BLaER1 treated with 17β-estradiol and CSF1 and Interleukin-3, amounts not matched to agents 10 nM and 100 nM (cell line): ENCODE data around the gene GALNTL6.
A peak's percentile ranks its signal among the peaks of the same experiment; 100 is the strongest.

Experiments
- H3K27ac ChIP-seq, 11 experiments: shearing (Covaris generic); formaldehyde crosslinking; 2 replicates each; pipeline ENCODE4 v1.8.1; 2022
- H3K27me3 ChIP-seq, 11 experiments: shearing (Covaris generic); formaldehyde crosslinking; 2 replicates each; pipeline ENCODE4 v1.8.1; 2022
- H3K36me3 ChIP-seq, 11 experiments: shearing (Covaris generic); formaldehyde crosslinking; 2 replicates each; pipeline ENCODE4 v1.8.1; 2022
- H3K4me1 ChIP-seq, 10 experiments: shearing (Covaris generic); formaldehyde crosslinking; 2 replicates each; pipeline ENCODE4 v1.8.1; 2022
- H3K4me2 ChIP-seq, 11 experiments: shearing (Covaris generic); formaldehyde crosslinking; 2 replicates each; pipeline ENCODE4 v1.8.1; 2022
- H3K4me3 ChIP-seq, 10 experiments: shearing (Covaris generic); formaldehyde crosslinking; 2 replicates each; pipeline ENCODE4 v1.8.1; 2022
- H3K9ac ChIP-seq, 11 experiments: shearing (Covaris generic); formaldehyde crosslinking; 2 replicates each; pipeline ENCODE4 v1.8.1; 2022
- H3K9me3 ChIP-seq, 11 experiments: shearing (Covaris generic); formaldehyde crosslinking; replicated peaks in 1 of 11; 2 replicates each; pipeline ENCODE4 v1.8.1; 2022
- H4K20me1 ChIP-seq, 11 experiments: shearing (Covaris generic); formaldehyde crosslinking; 2 replicates each; pipeline ENCODE4 v1.8.1; 2022
- Cebpa-rat ChIP-seq, 11 experiments: shearing (Covaris generic); IDR thresholded peaks; 2 replicates each; pipeline ENCODE4 v1.8.1; 2022

Gene GALNTL6

GRCh38 chr4:171851295-171851694 lies 38.1 kb downstream of the GALNTL6 start:
- Histone ChIP-seq H4K20me1 (no peaks in the 10 kb centered on the region), H3K27me3 (no peaks in the 10 kb centered on the region), H3K4me3 (no peak overlapping the region), H3K36me3 (no peaks in the 10 kb centered on the region), H3K9ac (no peak overlapping the region), H3K4me2 (no peak overlapping the region), H3K9me3 (no peaks in the 10 kb centered on the region), H3K27ac (no peak overlapping the region), H3K4me1 (no peaks in the 10 kb centered on the region)
- no peak for TF ChIP-seq Cebpa-rat (IDR thresholded peaks at IDR 0.05)

GRCh38 chr4:171857302-171858012 lies 44.3 kb downstream of the GALNTL6 start:
- Histone ChIP-seq H4K20me1 (no peaks in the 10 kb centered on the region), H3K9ac (no peak overlapping the region), H3K27me3 (no peaks in the 10 kb centered on the region), H3K36me3 (no peaks in the 10 kb centered on the region), H3K9me3 (no peaks in the 10 kb centered on the region), H3K27ac (no peak overlapping the region), H3K4me2 (no peak overlapping the region), H3K4me3 (no peak overlapping the region), H3K4me1 (no peaks in the 10 kb centered on the region)
- no peak for TF ChIP-seq Cebpa-rat (IDR thresholded peaks at IDR 0.05)

GRCh38 chr4:171875291-171875690 lies 62.1 kb downstream of the GALNTL6 start:
- H3K9ac ChIP-seq, result no peak overlapping the region
- no peak overlapping the region for H3K4me2 ChIP-seq
- H3K27ac ChIP-seq, result no peak overlapping the region
- H3K4me3 ChIP-seq, result no peak overlapping the region
- peaks cover 0 to 3% (median 0%) of the 10 kb centered on the region in 11 experiments; a peak in 1 of 22 replicates for H3K9me3 ChIP-seq
- no peaks in the 10 kb centered on the region for H3K27me3 ChIP-seq
- H4K20me1 ChIP-seq, result no peaks in the 10 kb centered on the region
- H3K4me1 ChIP-seq, result peaks cover 0 to 16% (median 6%) of the 10 kb centered on the region in 10 experiments; a peak in 11 of 20 replicates
- no peaks in the 10 kb centered on the region for H3K36me3 ChIP-seq
- TF ChIP-seq Cebpa-rat (IDR thresholded peaks at IDR 0.05), result no peak

GRCh38 chr4:171876636-171877035 lies 63.4 kb downstream of the GALNTL6 start:
- Histone ChIP-seq H3K9me3 (peaks cover 0 to 3% (median 0%) of the 10 kb centered on the region in 11 experiments; a peak in 1 of 22 replicates), H3K27ac (no peak overlapping the region), H3K4me1 (peaks cover 0 to 21% (median 10%) of the 10 kb centered on the region in 10 experiments; a peak in 11 of 20 replicates), H4K20me1 (no peaks in the 10 kb centered on the region), H3K27me3 (no peaks in the 10 kb centered on the region), H3K4me2 (no peak overlapping the region), H3K9ac (no peak overlapping the region), H3K36me3 (no peaks in the 10 kb centered on the region), H3K4me3 (no peak overlapping the region)
- no peak for TF ChIP-seq Cebpa-rat (IDR thresholded peaks at IDR 0.05)

GRCh38 chr4:171880136-171880535 lies 66.9 kb downstream of the GALNTL6 start:
- peaks cover 0 to 3% (median 0%) of the 10 kb centered on the region in 11 experiments; a peak in 1 of 22 replicates for H3K9me3 ChIP-seq
- peaks cover 0 to 21% (median 10%) of the 10 kb centered on the region in 10 experiments; a peak in 11 of 20 replicates for H3K4me1 ChIP-seq
- H4K20me1 ChIP-seq, result no peaks in the 10 kb centered on the region
- peak overlapping the region in 8 of 11 experiments; percentile 11 to 55 (median 36); a peak in 12 of 22 replicates for H3K4me2 ChIP-seq
- H3K27ac ChIP-seq, result peak overlapping the region in 1 of 11 experiments; percentile 29; a peak in 1 of 22 replicates
- no peak for TF ChIP-seq Cebpa-rat (IDR thresholded peaks at IDR 0.05)
- H3K4me3 ChIP-seq, result no peak overlapping the region
- no peaks in the 10 kb centered on the region for H3K27me3 ChIP-seq
- no peaks in the 10 kb centered on the region for H3K36me3 ChIP-seq
- no peak overlapping the region for H3K9ac ChIP-seq

GRCh38 chr4:171889681-171890080 lies 76.5 kb downstream of the GALNTL6 start:
- no peak for TF ChIP-seq Cebpa-rat (IDR thresholded peaks at IDR 0.05)
- no peak overlapping the region for H3K27ac ChIP-seq

GRCh38 chr4:171891038-171891437 lies 77.8 kb downstream of the GALNTL6 start:
- H3K4me3 ChIP-seq, result no peak overlapping the region
- H3K9ac ChIP-seq, result no peak overlapping the region
- no peaks in the 10 kb centered on the region for H3K36me3 ChIP-seq
- H3K9me3 ChIP-seq, result no peaks in the 10 kb centered on the region
- H3K4me2 ChIP-seq, result no peak overlapping the region
- no peaks in the 10 kb centered on the region for H3K27me3 ChIP-seq
- TF ChIP-seq Cebpa-rat (IDR thresholded peaks at IDR 0.05), result no peak
- H3K27ac ChIP-seq, result no peak overlapping the region
- H3K4me1 ChIP-seq, result no peaks in the 10 kb centered on the region
- H4K20me1 ChIP-seq, result no peaks in the 10 kb centered on the region

More at GRCh38 chr4:171889681-171890080, 76.5 kb downstream of the GALNTL6 start:
- no peak overlapping the region for H3K4me3 ChIP-seq
- H3K27me3 ChIP-seq, result no peaks in the 10 kb centered on the region
- H3K9me3 ChIP-seq, result no peaks in the 10 kb centered on the region
- H3K36me3 ChIP-seq, result no peaks in the 10 kb centered on the region
- H3K4me1 ChIP-seq, result no peaks in the 10 kb centered on the region
- H4K20me1 ChIP-seq, result no peaks in the 10 kb centered on the region
- H3K4me2 ChIP-seq, result no peak overlapping the region
- H3K9ac ChIP-seq, result no peak overlapping the region

- Histone ChIP-seq H4K20me1 (no peaks in the 10 kb centered on the region), H3K36me3 (no peaks in the 10 kb centered on the region), H3K4me2 (no peak overlapping the region), H3K9me3 (peaks cover 0 to 11% (median 6%) of the 10 kb centered on the region in 11 experiments; a peak in 14 of 22 replicates), H3K27me3 (no peaks in the 10 kb centered on the region), H3K4me1 (no peaks in the 10 kb centered on the region), H3K4me3 (no peak overlapping the region), H3K27ac (no peak overlapping the region), H3K9ac (no peak overlapping the region)
- no peak for TF ChIP-seq Cebpa-rat (IDR thresholded peaks at IDR 0.05)
Observed at GRCh38 chr4:171896426-171896825, 83.2 kb downstream of the GALNTL6 start.

GRCh38 chr4:171919314-171919713 lies 106.1 kb downstream of the GALNTL6 start:
- no peak overlapping the region for H3K4me2 ChIP-seq

GRCh38 chr4:171920901-171921300 lies 107.7 kb downstream of the GALNTL6 start:
- Histone ChIP-seq H3K36me3 (no peaks in the 10 kb centered on the region), H3K27me3 (no peaks in the 10 kb centered on the region), H3K27ac (no peak overlapping the region), H3K4me3 (no peak overlapping the region), H3K4me1 (no peaks in the 10 kb centered on the region), H3K9me3 (no peaks in the 10 kb centered on the region), H4K20me1 (no peaks in the 10 kb centered on the region), H3K4me2 (no peak overlapping the region), H3K9ac (no peak overlapping the region)
- TF ChIP-seq Cebpa-rat (IDR thresholded peaks at IDR 0.05), result no peak

More at GRCh38 chr4:171919314-171919713, 106.1 kb downstream of the GALNTL6 start:
- no peak for TF ChIP-seq Cebpa-rat (IDR thresholded peaks at IDR 0.05)
- Histone ChIP-seq H3K4me3 (no peak overlapping the region), H3K36me3 (no peaks in the 10 kb centered on the region), H4K20me1 (no peaks in the 10 kb centered on the region), H3K4me1 (no peaks in the 10 kb centered on the region), H3K9me3 (no peaks in the 10 kb centered on the region), H3K27me3 (no peaks in the 10 kb centered on the region), H3K9ac (no peak overlapping the region), H3K27ac (no peak overlapping the region)
